Stimulated activated CD4-positive, alpha-beta T cell treated with anti-CD3 and anti-CD28 coated beads, Interleukin-12 subunit alpha, Interleukin-12 subunit beta, amount 100 ng/mL, for 24 hours (primary cell): Measurements from ENCODE around the gene GPX7.
"Not testable (repeated sequence)": the region's sequence is repeated elsewhere in the genome, so short reads cannot be mapped to it uniquely, and the experiment has no call there.

ENCODE experiments used
- DNase-seq, 2 experiments: peaks; one replicate each; pipeline ENCODE4 v3.0.0-alpha.2; 2020; ENCODE audit warnings: low read depth in 2 of 2

GPX7 gene

GRCh38 chr1:52601991-52602855 is at the start of gene GPX7:
GPX7 (plus strand) TSS chr1:52602371; CDS start chr1:52602410, 39 bp downstream.
- DNase-seq: peak; percentile 24 to 49

DNA sequence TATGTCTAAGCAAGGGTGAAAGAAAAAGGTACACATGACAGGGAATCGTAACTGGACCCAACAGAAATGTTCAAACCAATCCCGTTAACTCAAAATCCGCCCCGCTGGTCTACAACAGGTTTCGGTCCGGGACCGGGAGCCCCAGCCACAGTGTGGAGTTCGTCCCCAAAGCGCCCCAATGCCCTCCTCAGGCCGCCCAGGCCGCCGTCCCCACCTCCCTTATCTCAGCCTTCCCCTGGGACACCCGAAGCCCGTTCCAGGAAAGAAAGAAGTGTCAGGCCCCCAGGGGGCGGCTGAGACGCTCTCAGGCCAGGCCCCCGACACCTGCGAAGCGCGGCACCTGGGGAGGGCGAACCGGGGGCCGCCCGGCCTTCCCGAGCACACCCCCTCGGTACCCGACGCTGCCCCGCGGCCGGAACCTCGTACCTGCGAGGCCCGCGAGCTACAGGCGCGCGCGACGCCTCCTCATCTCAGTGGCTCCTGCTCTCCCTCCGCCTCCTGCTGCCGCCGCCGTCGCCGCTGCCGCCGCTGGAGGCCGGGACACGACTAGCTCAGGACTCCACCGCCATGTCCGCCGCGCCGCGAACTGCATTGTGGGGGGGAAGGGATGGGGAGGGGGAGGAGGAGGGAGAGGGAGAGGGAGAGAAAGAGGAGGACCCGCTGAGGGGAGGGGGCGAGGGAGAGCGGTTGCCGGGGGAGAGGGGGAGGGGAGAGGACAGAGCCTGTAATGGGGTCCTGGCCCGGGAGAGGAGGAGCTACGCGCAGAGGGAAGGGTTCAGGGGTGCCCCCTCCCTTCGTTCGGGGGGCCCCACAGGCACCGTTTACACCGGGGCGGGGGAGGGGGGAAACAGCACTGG is 49.4 kb upstream of the GPX7 start, which contains the start of gene TUT4:
Gene TUT4, minus strand, starts transcription at position 588 of the 857 bp plus-strand sequence. CDS start 26,812 bp downstream, outside the sequence.
- peak; percentile 57 to 64 for DNase-seq

GRCh38 chr1:52553362-52554266 is 48.6 kb upstream of the GPX7 start:
- DNase-seq: peak; percentile 69 to 88

DNA sequence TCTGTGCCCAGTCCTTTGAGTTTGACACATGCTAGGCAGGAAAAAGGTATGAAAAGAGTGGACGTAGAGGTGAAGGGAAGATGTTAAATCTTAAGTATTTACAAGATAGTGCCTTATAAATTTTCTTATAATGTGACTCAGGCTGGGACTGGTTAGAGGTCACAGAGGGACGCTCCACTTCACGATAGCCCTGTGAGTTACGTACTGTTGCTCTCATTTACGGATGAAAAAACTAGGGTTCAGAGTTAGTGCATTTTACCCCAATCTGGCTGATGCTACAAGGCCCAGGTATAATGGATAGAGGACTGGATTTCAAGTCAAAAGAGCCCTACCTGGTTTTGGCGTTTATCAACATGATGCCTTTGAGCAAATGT is 47.9 kb upstream of the GPX7 start:
- no peak for DNase-seq

DNA sequence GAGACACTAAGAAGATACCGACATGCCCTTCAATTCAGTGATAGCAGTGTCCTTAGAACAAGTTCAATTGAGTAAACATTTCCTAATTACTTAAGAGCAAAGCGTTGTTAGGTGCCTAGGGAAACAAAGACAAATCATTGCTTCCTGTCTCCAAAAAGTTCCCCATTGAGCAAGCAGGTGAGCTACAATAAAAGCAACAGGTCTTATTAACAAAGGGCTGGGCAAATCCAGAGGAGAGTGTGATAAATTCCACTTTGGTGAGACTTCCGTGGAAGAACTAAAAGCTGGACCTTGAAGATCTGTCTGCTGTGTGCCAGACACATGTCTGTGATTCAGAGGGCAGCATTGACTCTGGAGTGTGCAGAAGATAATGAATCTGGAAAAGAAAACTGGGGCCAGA is 47.4 kb upstream of the GPX7 start:
- DNase-seq: no peak

DNA sequence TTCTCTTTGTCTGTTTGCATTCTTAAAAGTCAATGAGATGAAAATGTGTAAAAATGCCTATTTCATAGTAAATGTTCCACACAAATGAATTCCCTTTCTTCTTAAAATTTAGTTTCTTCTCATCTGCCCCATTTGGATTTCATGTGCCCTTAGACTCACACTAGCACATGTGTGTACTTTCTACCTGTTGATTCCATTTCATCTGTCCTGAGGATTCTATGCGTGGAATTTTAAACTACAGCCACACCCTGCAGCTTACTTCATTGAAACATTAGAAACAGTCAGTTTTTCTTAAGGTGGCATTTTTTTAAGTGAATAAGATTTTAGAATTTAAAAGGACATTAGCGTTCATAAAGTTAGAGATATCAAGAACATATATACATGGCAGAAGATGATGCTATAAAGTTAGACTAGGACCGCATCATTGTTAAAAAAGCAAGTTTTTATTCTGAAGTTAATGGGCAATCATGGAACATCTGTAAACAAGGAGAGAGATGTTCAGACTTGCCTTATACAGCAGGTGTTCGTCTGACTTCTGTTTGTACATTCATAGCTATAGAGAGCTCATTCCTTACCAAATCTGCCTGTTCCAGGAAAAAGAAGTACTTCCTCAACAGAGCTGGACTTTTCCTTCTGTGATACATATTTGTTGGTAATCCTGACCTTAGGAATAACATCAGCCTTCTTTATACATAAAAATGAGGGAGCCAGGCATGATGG is 45.4 kb upstream of the GPX7 start:
- no peak for DNase-seq

DNA sequence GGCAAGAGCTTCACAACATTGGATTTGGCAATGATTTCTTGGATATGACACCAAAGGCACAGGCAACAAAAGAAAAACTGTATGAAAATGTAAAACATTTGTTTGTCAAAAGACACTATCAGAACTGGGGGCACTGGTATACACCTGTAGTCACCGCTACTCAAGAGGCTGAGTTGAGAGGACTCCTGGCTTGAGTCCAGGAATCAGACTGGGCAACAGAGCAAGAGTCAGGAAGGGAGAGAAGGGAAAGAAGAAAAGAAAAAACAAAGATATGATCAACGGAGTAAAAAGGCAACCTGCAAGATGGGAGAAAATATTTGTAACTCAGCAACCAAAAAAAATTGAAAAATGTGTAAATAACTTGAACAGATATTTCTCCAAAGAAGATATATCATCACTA is 43.2 kb upstream of the GPX7 start:
- DNase-seq: no peak

DNA sequence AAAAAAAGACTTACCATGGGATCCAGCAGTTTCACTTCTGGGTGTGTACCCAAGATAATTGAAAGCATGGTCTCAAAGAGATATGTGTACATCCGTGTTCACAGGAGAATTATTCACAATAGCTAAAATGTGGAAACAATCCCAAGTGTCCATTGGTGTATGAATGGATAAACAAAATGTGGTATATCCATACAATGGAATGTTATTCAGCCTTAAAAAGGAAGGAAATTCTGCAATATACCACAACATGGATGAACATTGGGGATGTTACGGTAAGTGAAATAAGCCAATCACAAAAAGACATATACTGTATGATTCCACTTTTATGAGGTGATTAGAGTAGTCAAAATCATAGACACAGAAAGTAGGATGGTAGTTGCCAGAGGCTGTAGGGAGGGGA is 42.3 kb upstream of the GPX7 start:
- DNase-seq: no peak

DNA sequence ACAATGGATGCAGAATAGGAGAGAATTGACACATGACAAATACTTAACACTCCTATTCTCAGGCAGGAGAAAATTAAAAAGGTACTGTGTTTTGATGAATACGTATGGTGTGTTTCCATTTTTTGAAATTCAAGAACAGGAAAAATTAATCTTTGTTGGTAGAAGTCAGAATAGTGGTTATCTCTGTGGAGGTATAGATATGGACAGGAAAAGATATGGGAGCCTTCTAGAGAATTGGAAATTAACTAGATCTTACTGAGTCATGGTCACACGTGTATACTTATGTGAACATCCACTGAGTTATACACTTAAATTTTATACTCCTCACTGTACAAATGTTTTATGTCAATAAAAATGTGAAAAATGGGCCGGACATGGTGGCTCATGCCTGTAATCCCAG is 39.4 kb upstream of the GPX7 start:
- DNase-seq: no peak

DNA sequence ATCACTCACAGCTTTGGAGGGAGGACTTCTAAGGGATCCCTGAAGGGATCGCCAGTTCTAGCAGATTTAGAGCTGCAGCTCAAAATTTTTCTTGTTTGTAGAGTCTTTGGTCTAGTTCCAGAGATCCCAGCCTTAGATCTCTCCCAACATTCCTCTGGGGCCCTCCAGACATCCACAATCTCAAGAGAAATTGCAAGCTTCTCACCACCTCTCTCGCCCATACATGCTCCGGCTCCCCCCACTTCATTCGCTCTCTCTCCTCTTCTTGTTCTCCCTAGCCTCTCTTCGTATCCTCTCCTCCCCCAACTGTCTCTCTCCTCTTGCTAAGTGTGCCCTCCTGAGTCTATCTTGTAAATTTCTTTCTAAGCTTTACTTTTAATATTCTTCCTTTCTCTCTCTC is 34.2 kb upstream of the GPX7 start:
- no peak for DNase-seq

- no peak for DNase-seq
Measured at GRCh38 chr1:52569449-52570210, 32.5 kb upstream of the GPX7 start.

DNA sequence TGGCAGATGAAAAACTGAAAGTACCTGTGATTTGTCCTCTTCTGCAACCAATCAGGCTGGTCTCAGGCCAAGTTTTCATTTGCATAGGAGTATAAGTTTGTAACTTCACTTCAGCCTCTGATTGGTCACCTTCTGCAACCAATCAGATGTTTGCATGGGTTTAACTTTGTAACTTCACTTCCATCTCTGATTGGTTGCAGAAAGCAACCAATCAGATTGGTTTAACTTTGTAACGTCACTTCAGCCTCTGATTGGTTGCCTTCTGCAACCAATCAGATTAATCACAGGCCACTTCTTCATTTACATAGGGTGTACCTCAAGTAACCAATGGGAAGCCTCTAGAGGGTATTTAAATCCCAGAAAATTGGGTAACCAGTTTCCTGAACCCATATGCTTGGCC is 30.4 kb upstream of the GPX7 start:
- DNase-seq: no peak

GRCh38 chr1:52572387-52572786 is 29.8 kb upstream of the GPX7 start:
- no peak for DNase-seq

- DNase-seq: no peak
Measured at GRCh38 chr1:52574594-52574993, 27.6 kb upstream of the GPX7 start.

DNA sequence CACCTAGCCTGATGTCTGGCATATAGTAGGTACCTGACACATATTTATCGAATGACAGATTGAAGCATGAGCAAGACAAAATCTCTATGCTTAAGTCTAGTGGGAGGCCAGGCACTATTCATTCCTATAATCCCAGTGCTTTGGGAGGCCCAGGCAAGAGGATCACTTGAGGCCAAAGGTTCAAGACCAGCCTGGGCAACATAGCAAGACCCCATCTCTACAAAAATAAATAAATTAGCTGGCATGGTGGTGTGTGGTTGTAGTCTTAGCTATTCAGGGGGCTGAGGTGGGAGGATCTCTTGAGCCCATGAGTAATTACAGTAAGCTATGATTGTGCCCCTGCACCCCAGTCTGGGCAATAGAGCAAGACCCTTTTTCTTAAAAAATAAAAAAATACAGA is 26.1 kb upstream of the GPX7 start:
- no peak for DNase-seq

DNA sequence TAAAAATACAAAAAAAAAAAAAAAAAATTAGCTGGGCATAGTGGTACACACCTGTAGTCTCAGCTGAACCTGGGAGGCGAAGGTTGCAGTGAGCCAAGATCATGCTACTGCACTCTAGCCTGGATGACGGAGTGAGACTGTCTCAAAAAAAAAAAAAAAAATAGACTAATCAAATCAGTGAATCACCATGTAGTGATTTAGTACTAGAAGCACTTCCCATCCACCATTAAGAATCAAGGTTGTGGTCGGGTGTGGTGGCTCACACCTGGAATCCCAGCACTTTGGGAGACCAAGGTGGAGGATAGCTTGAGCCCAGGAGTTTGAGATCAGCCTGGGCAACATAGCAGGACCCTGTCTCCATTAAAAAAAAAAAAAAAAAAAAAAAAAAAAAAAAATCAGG is 24.1 kb upstream of the GPX7 start:
- DNase-seq: not testable (repeated sequence)

- DNase-seq: no peak
Measured at GRCh38 chr1:52579415-52579814, 22.8 kb upstream of the GPX7 start.

GRCh38 chr1:52580283-52580682 is 21.9 kb upstream of the GPX7 start:
- no peak for DNase-seq

- no peak for DNase-seq
Measured at GRCh38 chr1:52582116-52582696, 20.0 kb upstream of the GPX7 start.

DNA sequence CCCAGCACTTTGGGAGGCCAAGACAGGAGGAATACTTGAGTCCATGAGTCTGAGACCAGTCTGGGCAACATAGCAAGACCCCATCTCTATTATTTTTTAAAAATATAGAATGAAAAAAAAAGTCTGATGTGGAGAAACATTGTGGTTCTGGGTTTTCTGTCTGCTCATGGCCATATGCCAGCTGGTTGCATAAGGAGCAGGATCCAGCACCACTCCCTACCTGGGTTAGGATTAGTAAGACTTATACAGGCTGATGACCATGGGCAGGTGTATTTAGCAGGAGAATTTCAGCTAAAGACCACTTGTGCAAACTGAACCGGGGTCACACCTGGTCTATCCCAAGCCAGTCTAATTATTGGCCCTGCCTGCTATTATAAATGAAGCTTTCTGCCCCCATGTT is 16.7 kb upstream of the GPX7 start:
- no peak for DNase-seq
